Stimulated activated effector memory CD8-positive, alpha-beta T cell treated with anti-CD3 and anti-CD28 coated beads, Interleukin-12 subunit alpha, Interleukin-12 subunit beta, amount 100 ng/mL, for 72 hours (primary cell): ENCODE measurements around the gene SLC9A5.

Experiments used
- ATAC-seq: fragments of 150-1000 bp; cut with Tn5 transposase; 2 replicates; pipeline ENCODE4 v1.10.0; 2021
- DNase-seq, 2 donors: peaks; one replicate each; pipeline ENCODE4 v3.0.0; 2021 to 2022; ENCODE audit warnings: low spot score in 2 of 2
- H3K27ac Mint-ChIP-seq: one replicate; pipeline ENCODE4 v1.8.0; 2022; ENCODE audit warnings: mild to moderate bottlenecking, mixed read lengths
- H3K36me3 Mint-ChIP-seq: one replicate; pipeline ENCODE4 v1.8.0; 2022; ENCODE audit warnings: mild to moderate bottlenecking, mixed read lengths
- H3K4me1 Mint-ChIP-seq: one replicate; pipeline ENCODE4 v1.8.0; 2022; ENCODE audit warnings: mixed read lengths
- H3K4me3 Mint-ChIP-seq: one replicate; pipeline ENCODE4 v1.8.0; 2022; ENCODE audit warnings: mild to moderate bottlenecking, mixed read lengths
- H3K9me3 Mint-ChIP-seq: one replicate; pipeline ENCODE4 v1.8.0; 2022; ENCODE audit warnings: mixed read lengths

SLC9A5 gene

GRCh38 chr16:67229906-67230808, 18.6 kb upstream of the SLC9A5 start:
- ATAC-seq = no peak
- no peak for DNase-seq
- H3K36me3 Mint-ChIP-seq = peaks cover 85% of the 10 kb centered on the region
- H3K4me3 Mint-ChIP-seq = no peak overlapping the region
- H3K27ac Mint-ChIP-seq = peak overlapping the region; percentile 100
- H3K4me1 Mint-ChIP-seq = peaks cover 43% of the 10 kb centered on the region
- no peaks in the 10 kb centered on the region for H3K9me3 Mint-ChIP-seq

DNA sequence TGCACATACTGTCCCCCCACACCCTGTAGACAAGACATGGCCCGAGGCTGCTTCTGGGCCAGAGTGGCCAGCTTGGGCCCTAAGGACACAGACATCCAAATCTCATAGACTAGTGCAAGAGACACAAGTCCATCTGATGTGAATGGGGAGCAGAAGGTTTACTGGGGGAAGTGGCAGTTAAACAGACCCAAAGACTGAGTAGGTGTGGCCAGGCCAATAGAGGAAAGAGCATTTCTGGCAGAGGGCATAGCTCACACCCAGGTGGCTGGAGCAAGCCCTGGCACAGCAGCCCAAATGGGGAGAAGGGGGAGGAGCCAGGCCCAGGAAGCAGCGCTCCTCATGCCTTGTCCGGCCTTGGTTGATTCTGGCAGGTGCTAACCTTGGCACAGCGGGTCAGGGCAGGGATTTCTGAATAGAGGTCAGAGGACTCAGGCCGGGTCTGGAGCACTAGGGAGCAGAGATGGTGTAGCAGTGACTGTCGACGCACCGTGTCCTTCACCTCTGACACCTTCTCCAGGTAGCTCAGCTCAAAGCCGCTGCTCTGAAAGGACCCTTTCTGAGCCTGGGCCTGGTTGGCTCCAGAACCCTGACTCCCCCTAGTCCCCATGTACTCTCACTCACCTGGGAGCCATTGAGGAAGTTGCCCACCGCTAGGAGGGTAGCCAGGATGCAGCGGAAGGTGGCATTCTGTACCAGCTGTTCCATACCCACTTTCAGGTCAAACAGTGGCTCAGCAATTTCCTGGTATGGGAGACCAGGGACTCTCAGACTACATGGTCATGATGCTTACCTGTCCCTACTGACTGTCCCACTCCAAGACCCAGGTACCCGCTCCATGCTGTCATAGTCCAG, 17.7 kb upstream of the SLC9A5 start:
- Mint-ChIP-seq H3K27ac (peak overlapping the region; percentile 65), H3K9me3 (no peaks in the 10 kb centered on the region), H3K4me1 (peaks cover 37% of the 10 kb centered on the region), H3K4me3 (no peak overlapping the region), H3K36me3 (peaks cover 94% of the 10 kb centered on the region)
- no peak for ATAC-seq
- DNase-seq = no peak

- Mint-ChIP-seq H3K4me1 (peaks cover 31% of the 10 kb centered on the region), H3K4me3 (no peak overlapping the region), H3K27ac (peak overlapping the region; percentile 60), H3K36me3 (peaks cover 100% of the 10 kb centered on the region), H3K9me3 (no peaks in the 10 kb centered on the region)
- ATAC-seq (no peak), DNase-seq (no peak)
Measured at GRCh38 chr16:67233596-67233995, 15.2 kb upstream of the SLC9A5 start.

- DNase-seq (no peak), ATAC-seq (no peak)
- H3K9me3 Mint-ChIP-seq = no peaks in the 10 kb centered on the region
- H3K4me1 Mint-ChIP-seq = peaks cover 26% of the 10 kb centered on the region
- no peak overlapping the region for H3K27ac Mint-ChIP-seq
- H3K36me3 Mint-ChIP-seq = peaks cover 100% of the 10 kb centered on the region
- H3K4me3 Mint-ChIP-seq = no peak overlapping the region
Measured at GRCh38 chr16:67234180-67234597, 14.6 kb upstream of the SLC9A5 start.

- DNase-seq (no peak), ATAC-seq (peak; percentile 63)
- Mint-ChIP-seq H3K4me3 (peak overlapping the region; percentile 51), H3K27ac (peak overlapping the region; percentile 83), H3K9me3 (no peaks in the 10 kb centered on the region), H3K4me1 (peaks cover 29% of the 10 kb centered on the region), H3K36me3 (peaks cover 98% of the 10 kb centered on the region)
Measured at GRCh38 chr16:67235816-67236562, 12.8 kb upstream of the SLC9A5 start.

DNA sequence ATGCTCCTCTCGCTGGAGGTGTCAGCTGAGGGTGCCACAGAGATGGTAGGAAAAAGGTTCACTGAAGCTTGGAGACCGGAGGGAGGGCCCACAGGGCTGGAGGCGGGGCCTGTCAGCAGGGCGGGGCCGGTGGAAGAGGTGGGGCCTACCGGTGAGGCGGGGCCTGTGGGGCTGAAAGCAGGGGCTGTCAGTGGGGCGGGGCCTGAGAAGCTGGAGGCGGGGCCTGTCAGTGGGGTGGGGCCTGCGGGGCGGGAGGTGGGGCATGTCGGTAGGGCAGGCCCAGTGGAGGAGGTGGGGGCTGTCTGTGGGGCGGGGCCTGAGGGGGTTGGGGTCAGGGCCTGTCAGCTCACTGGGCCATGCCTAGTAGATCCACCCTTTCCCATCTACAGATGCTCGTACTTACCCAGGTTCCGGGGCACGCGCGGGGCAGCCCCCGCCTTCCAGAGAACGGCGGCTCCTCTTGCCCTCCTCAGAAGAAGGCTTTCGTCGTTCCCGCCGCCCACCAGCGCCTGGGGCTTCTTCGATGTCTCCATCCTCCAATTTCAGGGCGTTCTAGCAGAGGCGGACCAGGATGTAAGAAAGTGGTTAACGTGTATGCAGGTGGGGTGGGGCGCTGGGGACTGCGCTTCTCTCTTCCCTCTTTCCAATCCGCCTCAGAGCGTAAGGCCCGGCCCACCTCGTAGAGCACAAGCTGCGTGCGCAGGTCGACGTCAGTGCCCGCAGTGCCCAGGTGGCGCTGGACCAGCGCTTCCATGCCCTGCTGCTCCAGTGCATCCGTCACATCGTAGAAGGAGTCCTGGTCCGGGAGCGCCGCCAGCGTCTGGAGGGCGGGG, 12.0 kb upstream of the SLC9A5 start:
- Mint-ChIP-seq H3K36me3 (peaks cover 98% of the 10 kb centered on the region), H3K4me3 (peak overlapping the region; percentile 51)

DNA sequence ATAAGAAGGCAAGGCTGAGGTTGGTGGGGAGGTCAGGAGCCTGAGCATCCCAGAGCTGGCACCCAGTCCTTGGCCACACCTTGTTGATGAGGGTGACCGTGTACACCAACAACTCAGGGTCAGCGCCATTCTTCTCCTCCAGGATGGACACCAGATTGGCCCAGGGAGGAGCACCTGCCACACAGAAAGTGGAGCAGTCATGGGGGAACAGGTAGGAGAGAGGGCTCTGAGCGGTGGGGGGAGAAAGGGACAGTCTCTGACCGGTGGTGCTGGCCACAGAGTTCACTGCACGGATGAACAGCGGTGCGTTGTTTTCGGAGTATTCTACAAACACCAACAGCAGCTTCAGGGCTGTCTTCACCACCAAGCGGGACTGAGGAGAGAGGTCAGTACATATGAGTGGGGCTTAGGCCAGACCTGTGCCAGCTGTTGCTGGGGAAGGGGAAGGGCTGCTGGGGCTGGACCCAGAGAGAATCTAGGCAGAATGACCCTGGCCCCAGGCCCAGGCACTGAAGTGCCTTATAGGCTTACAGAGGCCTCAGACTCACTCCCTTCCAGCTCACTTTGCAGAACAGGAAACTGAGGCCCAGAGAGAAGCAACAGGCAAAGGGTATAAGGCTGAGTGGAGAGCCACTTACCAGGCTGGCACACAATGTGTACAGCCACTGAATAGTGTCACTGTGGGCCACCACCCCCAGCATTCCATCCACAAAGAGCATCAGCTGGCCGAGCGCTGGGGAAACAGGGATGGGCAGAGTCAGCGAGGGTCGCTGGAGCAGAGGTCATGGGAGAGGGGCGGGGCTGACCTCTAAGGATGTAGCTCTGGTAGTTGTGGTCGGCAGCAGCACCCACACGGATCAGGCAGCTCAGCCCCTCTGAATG, 11.1 kb upstream of the SLC9A5 start:
- H3K27ac Mint-ChIP-seq = peak overlapping the region; percentile 50
- DNase-seq = no peak
- no peaks in the 10 kb centered on the region for H3K9me3 Mint-ChIP-seq
- H3K36me3 Mint-ChIP-seq = peaks cover 90% of the 10 kb centered on the region
- no peak overlapping the region for H3K4me3 Mint-ChIP-seq
- peaks cover 41% of the 10 kb centered on the region for H3K4me1 Mint-ChIP-seq
- ATAC-seq = no peak

More for the DNA sequence above, 12.0 kb upstream of the SLC9A5 start:
- Mint-ChIP-seq H3K9me3 (no peaks in the 10 kb centered on the region), H3K4me1 (peaks cover 36% of the 10 kb centered on the region), H3K27ac (peak overlapping the region; percentile 83)
- ATAC-seq (peak; percentile 81), DNase-seq (peak; percentile 76 to 92)

DNA sequence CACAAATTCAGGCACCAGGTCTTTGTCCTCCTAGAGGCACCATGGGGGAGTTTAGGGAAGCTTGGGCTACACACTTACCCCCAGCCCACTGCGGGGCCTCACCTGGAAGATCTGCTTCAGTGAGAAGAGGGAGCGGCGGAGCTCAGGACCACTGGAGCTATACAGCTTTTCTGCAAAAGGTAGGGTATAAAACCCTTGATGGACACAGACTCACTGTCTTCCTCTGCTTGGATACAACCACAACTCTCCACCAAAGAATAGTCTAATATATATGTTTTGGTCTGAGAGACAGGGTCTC, 10.6 kb upstream of the SLC9A5 start:
- H3K4me3 Mint-ChIP-seq = no peak overlapping the region
- no peaks in the 10 kb centered on the region for H3K9me3 Mint-ChIP-seq
- peaks cover 43% of the 10 kb centered on the region for H3K4me1 Mint-ChIP-seq
- peak overlapping the region; percentile 50 for H3K27ac Mint-ChIP-seq
- ATAC-seq (no peak), DNase-seq (no peak)
- H3K36me3 Mint-ChIP-seq = peaks cover 84% of the 10 kb centered on the region

GRCh38 chr16:67238806-67239470, 9.8 kb upstream of the SLC9A5 start:
- DNase-seq (no peak), ATAC-seq (no peak)

GRCh38 chr16:67240506-67240905, 8.3 kb upstream of the SLC9A5 start:
- Mint-ChIP-seq H3K9me3 (no peaks in the 10 kb centered on the region), H3K4me3 (no peak overlapping the region), H3K27ac (peak overlapping the region; percentile 90), H3K36me3 (peaks cover 75% of the 10 kb centered on the region), H3K4me1 (peaks cover 59% of the 10 kb centered on the region)
- no peak for ATAC-seq
- DNase-seq = no peak

More at GRCh38 chr16:67238806-67239470, 9.8 kb upstream of the SLC9A5 start:
- H3K27ac Mint-ChIP-seq = peak overlapping the region; percentile 50
- H3K36me3 Mint-ChIP-seq = peaks cover 77% of the 10 kb centered on the region
- peaks cover 44% of the 10 kb centered on the region for H3K4me1 Mint-ChIP-seq
- H3K4me3 Mint-ChIP-seq = no peak overlapping the region
- H3K9me3 Mint-ChIP-seq = no peaks in the 10 kb centered on the region

DNA sequence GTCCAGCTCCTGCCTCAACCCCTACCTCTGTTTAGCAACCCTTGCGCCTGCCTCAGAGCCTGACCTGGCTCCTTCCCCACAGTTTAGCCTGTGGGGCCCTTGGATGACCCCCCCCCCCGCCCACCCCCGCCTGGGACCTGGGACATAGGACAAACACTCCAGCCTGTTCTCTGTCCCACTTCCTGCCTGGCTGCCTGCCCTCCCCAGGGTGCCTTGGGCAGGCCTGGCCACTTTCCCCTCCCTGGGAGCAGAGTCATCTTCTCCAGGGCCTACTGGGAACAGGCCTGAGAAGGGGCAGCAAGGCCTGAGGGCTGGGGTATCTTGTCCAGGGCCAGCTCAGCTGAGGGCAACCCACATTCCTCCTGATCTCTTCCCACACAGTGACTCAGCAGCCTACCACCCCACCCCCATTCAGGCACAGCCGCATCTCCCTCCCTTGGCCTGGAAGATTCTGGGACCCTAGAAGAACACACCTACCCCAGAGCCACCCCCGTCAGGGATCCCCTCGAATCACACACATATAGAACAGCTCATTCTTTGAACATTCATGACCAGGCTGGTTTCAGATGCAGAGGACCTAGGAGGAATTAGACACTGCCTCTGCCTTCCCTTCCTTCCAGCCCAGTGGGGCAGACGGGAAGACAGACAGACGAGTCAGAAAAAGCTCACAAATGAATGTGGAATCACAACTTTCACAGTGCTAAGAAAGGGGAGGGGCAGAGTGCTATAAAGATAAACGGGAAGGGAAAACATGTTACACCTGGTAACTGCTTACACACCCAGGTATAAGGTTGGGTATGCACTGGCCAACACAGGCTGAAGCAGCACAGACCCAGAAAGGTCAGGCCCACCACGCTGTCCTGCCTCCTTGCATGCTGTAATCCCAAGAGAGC, 7.5 kb upstream of the SLC9A5 start:
- peak overlapping the region; percentile 90 for H3K27ac Mint-ChIP-seq
- peak overlapping the region; percentile 25 for H3K4me3 Mint-ChIP-seq
- no peaks in the 10 kb centered on the region for H3K9me3 Mint-ChIP-seq
- H3K4me1 Mint-ChIP-seq = peaks cover 54% of the 10 kb centered on the region
- ATAC-seq = no peak
- DNase-seq = no peak
- peaks cover 68% of the 10 kb centered on the region for H3K36me3 Mint-ChIP-seq

GRCh38 chr16:67242138-67242730, 6.5 kb upstream of the SLC9A5 start:
- peaks cover 58% of the 10 kb centered on the region for H3K36me3 Mint-ChIP-seq
- no peak for ATAC-seq
- H3K27ac Mint-ChIP-seq = peak overlapping the region; percentile 90
- no peaks in the 10 kb centered on the region for H3K9me3 Mint-ChIP-seq
- no peak overlapping the region for H3K4me3 Mint-ChIP-seq
- H3K4me1 Mint-ChIP-seq = peaks cover 47% of the 10 kb centered on the region
- no peak for DNase-seq
